SK-N-SH treated with all-trans-retinoic acid at 6 μM for 48 hours (cell line): ENCODE results near the gene CNKSR2.
"Not testable (repeated sequence)": the region's sequence is repeated elsewhere in the genome, so short reads cannot be mapped to it uniquely, and the experiment has no call there.

ENCODE experiments used
- ATAC-seq: fragments of 200-7000 bp; cut with Tn5 transposase; 3 replicates; pipeline ENCODE4 v1.9.1; 2020; ENCODE audit warnings: mild to moderate bottlenecking, moderate library complexity
- ARNTL ChIP-seq: fragments of 450-650 bp; formaldehyde crosslinking; IDR thresholded peaks from 2 replicates; pipeline ENCODE4 v1.5.0; 2020; ENCODE audit warnings: low read depth, mild to moderate bottlenecking, moderate library complexity, borderline replicate concordance
- BACH2 ChIP-seq: fragments of 250-450 bp; sonication (Bioruptor Pico); IDR thresholded peaks from 2 replicates; pipeline ENCODE4 v1.9.0; 2021; ENCODE audit warnings: mild to moderate bottlenecking, borderline replicate concordance
- CSDC2 ChIP-seq: fragments of 250-450 bp; sonication (Bioruptor Pico); IDR thresholded peaks from 2 replicates; pipeline ENCODE4 v1.5.0; 2020; ENCODE audit warnings: mild to moderate bottlenecking, moderate library complexity
- GLIS3 ChIP-seq: fragments of 250-450 bp; sonication (Bioruptor Pico); IDR thresholded peaks from 2 replicates; pipeline ENCODE4 v1.5.0; 2020; ENCODE audit warnings: mild to moderate bottlenecking, moderate library complexity
- ISL1 ChIP-seq: fragments of 250-450 bp; sonication (Bioruptor Pico); IDR thresholded peaks from 2 replicates; pipeline ENCODE4 v2.1.2; 2022; ENCODE audit warnings: mild to moderate bottlenecking, moderate library complexity
- PPARA ChIP-seq: fragments of 250-450 bp; sonication (Bioruptor Pico); IDR thresholded peaks from 2 replicates; pipeline ENCODE4 v1.5.0; 2020; ENCODE audit warnings: mild to moderate bottlenecking, borderline replicate concordance
- RARB ChIP-seq: fragments of 250-450 bp; sonication (Bioruptor Pico); IDR thresholded peaks from 2 replicates; pipeline ENCODE4 v1.8.0; 2021; ENCODE audit warnings: mild to moderate bottlenecking, moderate library complexity
- SNAI2 ChIP-seq: fragments of 250-450 bp; sonication (Bioruptor Pico); IDR thresholded peaks from 2 replicates; pipeline ENCODE4 v1.5.0; 2020; ENCODE audit warnings: mild to moderate bottlenecking, moderate library complexity
- TCF4 ChIP-seq: fragments of 250-450 bp; sonication (Bioruptor Pico); IDR thresholded peaks from 2 replicates; pipeline ENCODE4 v1.8.0; 2021; ENCODE audit warnings: mild to moderate bottlenecking, moderate library complexity, borderline replicate concordance
- TOX ChIP-seq: fragments of 250-450 bp; sonication (Bioruptor Pico); IDR thresholded peaks from 2 replicates; pipeline ENCODE4 v1.8.0; 2021; ENCODE audit warnings: mild to moderate bottlenecking, moderate library complexity, borderline replicate concordance
- ZC3H10 ChIP-seq: fragments of 250-450 bp; sonication (Bioruptor Pico); IDR thresholded peaks from 2 replicates; pipeline ENCODE4 v1.5.1; 2021; ENCODE audit warnings: mild to moderate bottlenecking, moderate library complexity
- ZFP3 ChIP-seq: fragments of 250-450 bp; sonication (Bioruptor Pico); IDR thresholded peaks from 2 replicates; pipeline ENCODE4 v1.5.0; 2020; ENCODE audit warnings: mild to moderate bottlenecking, moderate library complexity
- ZFP30 ChIP-seq: fragments of 450-650 bp; formaldehyde crosslinking; IDR thresholded peaks from 2 replicates; pipeline ENCODE4 v1.5.0; 2022; ENCODE audit warnings: mild to moderate bottlenecking, moderate library complexity
- ZNF70 ChIP-seq: fragments of 450-650 bp; formaldehyde crosslinking; IDR thresholded peaks from 2 replicates; pipeline ENCODE4 v1.5.0; 2020; ENCODE audit warnings: mild to moderate bottlenecking, moderate library complexity
- ZNF8 ChIP-seq: fragments of 450-650 bp; formaldehyde crosslinking; IDR thresholded peaks from 2 replicates; pipeline ENCODE4 v1.5.0; 2020; ENCODE audit warnings: mild to moderate bottlenecking, moderate library complexity
- TF ChIP-seq, protein P1 (sequence below): fragments of 250-450 bp; sonication (Bioruptor Pico); IDR thresholded peaks from 2 replicates; pipeline ENCODE4 v1.5.1; 2020; ENCODE audit warnings: low read depth, mild to moderate bottlenecking, moderate library complexity
- TF ChIP-seq, protein P2 (sequence below): fragments of 250-450 bp; sonication (Bioruptor Pico); IDR thresholded peaks from 2 replicates; pipeline ENCODE4 v1.8.0; 2021; ENCODE audit warnings: low read depth, mild to moderate bottlenecking, moderate library complexity, borderline replicate concordance
- TF ChIP-seq, protein P3 (sequence below): fragments of 250-450 bp; sonication (Bioruptor Pico); IDR thresholded peaks from 2 replicates; pipeline ENCODE4 v1.5.1; 2021; ENCODE audit warnings: mild to moderate bottlenecking, moderate library complexity
- TF ChIP-seq, protein P4 (sequence below): fragments of 250-450 bp; sonication (Bioruptor Pico); IDR thresholded peaks from 2 replicates; pipeline ENCODE4 v1.5.0; 2020; ENCODE audit warnings: mild to moderate bottlenecking, moderate library complexity

The CNKSR2 gene

DNA sequence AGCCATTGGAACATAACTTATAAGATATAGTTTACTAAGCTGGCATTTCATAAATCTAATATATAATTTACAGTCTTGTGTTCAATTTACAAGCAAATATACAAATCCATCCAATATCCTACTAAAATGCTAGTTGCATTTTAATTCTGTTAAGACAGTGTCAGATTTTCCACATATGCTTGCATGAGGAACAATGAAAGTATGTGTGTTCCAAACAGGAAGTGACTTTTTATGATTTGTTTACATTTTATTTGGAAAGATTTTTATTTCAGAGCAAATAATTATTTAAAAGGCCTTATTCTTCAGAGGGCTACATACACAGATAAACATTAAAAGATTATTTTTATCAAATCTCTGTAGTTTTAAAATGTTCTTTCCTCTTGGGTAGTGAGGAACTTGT, 153.9 kb downstream of the CNKSR2 start (continued):
- no peak for TF ChIP-seq TOX (CRISPR knock-in tag)
- TF ChIP-seq, all 23 proteins: peak for 0

DNA sequence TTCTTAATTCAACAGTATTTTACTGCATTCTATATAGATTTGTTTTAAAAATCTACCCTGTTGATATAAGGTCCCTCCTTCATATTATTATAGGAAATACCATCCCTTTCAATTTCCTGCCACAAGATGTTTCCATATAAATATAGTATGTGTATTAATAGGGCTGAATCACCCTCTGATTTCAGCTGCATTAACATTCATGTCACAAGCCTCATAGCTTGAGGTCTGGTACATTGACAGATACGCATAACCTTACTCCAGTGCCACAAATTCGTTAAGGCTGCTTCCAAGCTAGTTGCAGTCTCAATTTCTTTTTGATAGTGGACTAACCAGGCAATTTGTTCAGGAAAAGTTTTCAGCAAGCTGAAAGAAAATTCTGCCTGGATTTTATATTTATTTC, 155.6 kb downstream of the CNKSR2 start:
- ATAC-seq: no peak
- TF ChIP-seq ZFP3 (CRISPR knock-in tag) (no peak), ZFP30 (CRISPR knock-in tag) (no peak), BACH2 (CRISPR knock-in tag) (no peak), GLIS3 (CRISPR knock-in tag) (no peak), ISL1 (no peak), PPARA (CRISPR knock-in tag) (no peak), CSDC2 (CRISPR knock-in tag) (no peak), TCF4 (CRISPR knock-in tag) (no peak)
- TF ChIP-seq, protein P1, sequence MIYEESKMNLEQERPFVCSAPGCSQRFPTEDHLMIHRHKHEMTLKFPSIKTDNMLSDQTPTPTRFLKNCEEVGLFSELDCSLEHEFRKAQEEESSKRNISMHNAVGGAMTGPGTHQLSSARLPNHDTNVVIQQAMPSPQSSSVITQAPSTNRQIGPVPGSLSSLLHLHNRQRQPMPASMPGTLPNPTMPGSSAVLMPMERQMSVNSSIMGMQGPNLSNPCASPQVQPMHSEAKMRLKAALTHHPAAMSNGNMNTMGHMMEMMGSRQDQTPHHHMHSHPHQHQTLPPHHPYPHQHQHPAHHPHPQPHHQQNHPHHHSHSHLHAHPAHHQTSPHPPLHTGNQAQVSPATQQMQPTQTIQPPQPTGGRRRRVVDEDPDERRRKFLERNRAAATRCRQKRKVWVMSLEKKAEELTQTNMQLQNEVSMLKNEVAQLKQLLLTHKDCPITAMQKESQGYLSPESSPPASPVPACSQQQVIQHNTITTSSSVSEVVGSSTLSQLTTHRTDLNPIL (CRISPR knock-in tag): no peak
- TF ChIP-seq, protein P2, sequence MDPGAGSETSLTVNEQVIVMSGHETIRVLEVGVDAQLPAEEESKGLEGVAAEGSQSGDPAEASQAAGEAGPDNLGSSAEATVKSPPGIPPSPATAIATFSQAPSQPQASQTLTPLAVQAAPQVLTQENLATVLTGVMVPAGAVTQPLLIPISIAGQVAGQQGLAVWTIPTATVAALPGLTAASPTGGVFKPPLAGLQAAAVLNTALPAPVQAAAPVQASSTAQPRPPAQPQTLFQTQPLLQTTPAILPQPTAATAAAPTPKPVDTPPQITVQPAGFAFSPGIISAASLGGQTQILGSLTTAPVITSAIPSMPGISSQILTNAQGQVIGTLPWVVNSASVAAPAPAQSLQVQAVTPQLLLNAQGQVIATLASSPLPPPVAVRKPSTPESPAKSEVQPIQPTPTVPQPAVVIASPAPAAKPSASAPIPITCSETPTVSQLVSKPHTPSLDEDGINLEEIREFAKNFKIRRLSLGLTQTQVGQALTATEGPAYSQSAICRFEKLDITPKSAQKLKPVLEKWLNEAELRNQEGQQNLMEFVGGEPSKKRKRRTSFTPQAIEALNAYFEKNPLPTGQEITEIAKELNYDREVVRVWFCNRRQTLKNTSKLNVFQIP (CRISPR knock-in tag): no peak
- TF ChIP-seq, protein P3, sequence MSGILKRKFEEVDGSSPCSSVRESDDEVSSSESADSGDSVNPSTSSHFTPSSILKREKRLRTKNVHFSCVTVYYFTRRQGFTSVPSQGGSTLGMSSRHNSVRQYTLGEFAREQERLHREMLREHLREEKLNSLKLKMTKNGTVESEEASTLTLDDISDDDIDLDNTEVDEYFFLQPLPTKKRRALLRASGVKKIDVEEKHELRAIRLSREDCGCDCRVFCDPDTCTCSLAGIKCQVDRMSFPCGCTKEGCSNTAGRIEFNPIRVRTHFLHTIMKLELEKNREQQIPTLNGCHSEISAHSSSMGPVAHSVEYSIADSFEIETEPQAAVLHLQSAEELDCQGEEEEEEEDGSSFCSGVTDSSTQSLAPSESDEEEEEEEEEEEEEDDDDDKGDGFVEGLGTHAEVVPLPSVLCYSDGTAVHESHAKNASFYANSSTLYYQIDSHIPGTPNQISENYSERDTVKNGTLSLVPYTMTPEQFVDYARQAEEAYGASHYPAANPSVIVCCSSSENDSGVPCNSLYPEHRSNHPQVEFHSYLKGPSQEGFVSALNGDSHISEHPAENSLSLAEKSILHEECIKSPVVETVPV (CRISPR knock-in tag): no peak
- TF ChIP-seq, all 23 proteins: peak for 0

DNA sequence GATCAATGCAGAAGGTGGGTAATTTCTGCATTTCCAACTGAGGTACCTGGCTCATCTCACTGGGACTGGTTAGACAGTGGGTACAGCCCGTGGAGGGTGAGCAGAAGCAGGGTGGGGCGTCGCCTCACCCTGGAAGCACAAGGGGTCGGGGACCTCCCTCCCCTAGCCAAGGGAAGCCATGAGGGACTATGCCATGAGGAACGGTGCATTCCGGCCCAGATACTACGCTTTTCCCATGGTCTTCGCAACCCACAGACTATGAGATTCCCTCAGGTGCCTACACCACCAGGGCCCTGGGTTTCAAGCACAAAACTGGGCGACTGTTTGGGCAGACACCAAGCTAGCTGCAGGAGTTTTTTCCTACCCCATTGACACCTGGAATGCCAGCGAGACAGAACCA, 170.4 kb downstream of the CNKSR2 start:
- not testable (repeated sequence) for ATAC-seq

DNA sequence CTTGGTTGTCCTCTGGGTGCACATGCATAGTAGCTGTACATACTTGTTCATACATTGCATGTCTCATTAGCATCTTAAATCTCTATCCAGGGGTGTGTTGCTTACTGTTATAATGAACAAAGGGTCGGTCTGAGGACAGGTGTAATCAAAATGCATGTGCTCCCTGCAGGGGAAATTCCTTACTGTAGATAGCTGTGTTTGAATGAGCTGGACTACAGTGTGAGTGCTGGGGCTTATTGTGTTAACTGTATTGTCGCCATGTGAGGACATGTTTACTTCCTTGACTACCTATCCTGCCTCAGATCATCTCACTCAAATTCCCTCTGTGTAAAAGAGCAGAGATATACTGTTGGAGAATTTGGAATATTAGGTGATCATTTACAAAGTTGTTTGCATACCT, 185.2 kb downstream of the CNKSR2 start:
- TF ChIP-seq ZC3H10 (CRISPR knock-in tag) (no peak), ARNTL (CRISPR knock-in tag) (no peak), SNAI2 (no peak), BACH2 (CRISPR knock-in tag) (no peak), PPARA (CRISPR knock-in tag) (no peak), RARB (CRISPR knock-in tag) (no peak), ISL1 (no peak), ZFP3 (CRISPR knock-in tag) (no peak), ZFP30 (CRISPR knock-in tag) (no peak), CSDC2 (CRISPR knock-in tag) (no peak), TCF4 (CRISPR knock-in tag) (no peak), ZNF70 (CRISPR knock-in tag) (no peak), ZNF8 (CRISPR knock-in tag) (no peak), TOX (CRISPR knock-in tag) (no peak)
- TF ChIP-seq, protein P3 (CRISPR knock-in tag): no peak
- TF ChIP-seq, protein P4, sequence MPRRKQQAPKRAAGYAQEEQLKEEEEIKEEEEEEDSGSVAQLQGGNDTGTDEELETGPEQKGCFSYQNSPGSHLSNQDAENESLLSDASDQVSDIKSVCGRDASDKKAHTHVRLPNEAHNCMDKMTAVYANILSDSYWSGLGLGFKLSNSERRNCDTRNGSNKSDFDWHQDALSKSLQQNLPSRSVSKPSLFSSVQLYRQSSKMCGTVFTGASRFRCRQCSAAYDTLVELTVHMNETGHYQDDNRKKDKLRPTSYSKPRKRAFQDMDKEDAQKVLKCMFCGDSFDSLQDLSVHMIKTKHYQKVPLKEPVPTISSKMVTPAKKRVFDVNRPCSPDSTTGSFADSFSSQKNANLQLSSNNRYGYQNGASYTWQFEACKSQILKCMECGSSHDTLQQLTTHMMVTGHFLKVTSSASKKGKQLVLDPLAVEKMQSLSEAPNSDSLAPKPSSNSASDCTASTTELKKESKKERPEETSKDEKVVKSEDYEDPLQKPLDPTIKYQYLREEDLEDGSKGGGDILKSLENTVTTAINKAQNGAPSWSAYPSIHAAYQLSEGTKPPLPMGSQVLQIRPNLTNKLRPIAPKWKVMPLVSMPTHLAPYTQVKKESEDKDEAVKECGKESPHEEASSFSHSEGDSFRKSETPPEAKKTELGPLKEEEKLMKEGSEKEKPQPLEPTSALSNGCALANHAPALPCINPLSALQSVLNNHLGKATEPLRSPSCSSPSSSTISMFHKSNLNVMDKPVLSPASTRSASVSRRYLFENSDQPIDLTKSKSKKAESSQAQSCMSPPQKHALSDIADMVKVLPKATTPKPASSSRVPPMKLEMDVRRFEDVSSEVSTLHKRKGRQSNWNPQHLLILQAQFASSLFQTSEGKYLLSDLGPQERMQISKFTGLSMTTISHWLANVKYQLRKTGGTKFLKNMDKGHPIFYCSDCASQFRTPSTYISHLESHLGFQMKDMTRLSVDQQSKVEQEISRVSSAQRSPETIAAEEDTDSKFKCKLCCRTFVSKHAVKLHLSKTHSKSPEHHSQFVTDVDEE (CRISPR knock-in tag): no peak
- ATAC-seq: no peak
